Stimulated activated CD4-positive, alpha-beta T cell treated with anti-CD3 and anti-CD28 coated beads, Interleukin-15, amount 100 ng/mL, for 48 hours (primary cell): ENCODE data around the gene HSF5.

Experiments
- DNase-seq, 2 donors: peaks; one replicate each; pipeline ENCODE4 v3.0.0-alpha.2; 2020; ENCODE audit warnings: low read depth in 2 of 2

HSF5 gene

GRCh38 chr17:58386708-58387107, 101.5 kb downstream of the HSF5 start:
- no peak for DNase-seq

- DNase-seq = no peak
Observed at GRCh38 chr17:58385359-58385899, 102.8 kb downstream of the HSF5 start.

DNA sequence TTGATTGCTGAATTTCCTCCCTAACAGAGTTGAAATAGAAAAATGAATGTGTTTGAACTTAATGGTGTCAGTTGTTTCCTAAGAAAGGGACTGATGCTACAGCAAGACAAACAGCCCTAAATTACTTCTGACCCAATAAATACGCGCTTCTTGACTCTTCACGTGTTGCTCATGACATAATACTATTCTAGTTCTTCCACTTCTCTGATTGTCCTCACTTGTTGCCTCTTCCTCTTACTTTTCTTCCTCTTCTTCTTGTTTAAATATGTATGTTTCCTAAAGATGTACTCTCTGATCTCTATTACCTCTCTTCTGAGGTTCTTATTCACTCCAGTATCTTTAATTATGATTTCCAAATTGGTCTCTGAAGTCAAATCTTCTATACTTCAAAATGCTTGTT, 103.3 kb downstream of the HSF5 start:
- DNase-seq = no peak

DNA sequence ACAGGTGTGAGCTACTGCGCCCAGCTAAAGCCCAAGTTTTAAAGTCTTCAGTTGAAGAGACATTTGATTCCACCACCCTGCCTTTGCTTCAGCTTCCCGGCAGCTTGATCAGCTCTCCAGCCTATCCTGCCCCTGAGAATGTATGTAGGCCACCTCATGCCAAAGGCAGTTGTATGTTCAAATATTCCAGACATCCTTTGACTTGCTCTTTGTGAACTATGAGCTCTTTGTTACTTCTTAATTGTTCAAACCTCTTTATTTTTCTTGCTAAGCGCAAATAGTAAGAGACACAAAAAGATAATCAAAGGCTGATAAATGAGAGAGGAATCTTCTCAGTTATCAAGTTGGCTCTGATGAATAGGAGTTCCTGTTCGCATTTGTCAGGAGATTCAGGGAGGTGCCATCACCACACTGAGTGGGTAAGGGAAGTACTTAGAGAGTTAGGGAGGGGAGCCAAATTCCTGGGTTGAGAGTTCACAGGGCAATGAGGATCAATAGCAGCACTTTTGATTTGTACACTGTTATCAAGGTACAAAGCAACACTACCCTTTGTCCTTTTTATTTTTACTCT, 104.2 kb downstream of the HSF5 start:
- DNase-seq = no peak

- DNase-seq = no peak
Observed at GRCh38 chr17:58382872-58383242, 105.4 kb downstream of the HSF5 start.

GRCh38 chr17:58382108-58382871, 105.9 kb downstream of the HSF5 start:
- no peak for DNase-seq

DNA sequence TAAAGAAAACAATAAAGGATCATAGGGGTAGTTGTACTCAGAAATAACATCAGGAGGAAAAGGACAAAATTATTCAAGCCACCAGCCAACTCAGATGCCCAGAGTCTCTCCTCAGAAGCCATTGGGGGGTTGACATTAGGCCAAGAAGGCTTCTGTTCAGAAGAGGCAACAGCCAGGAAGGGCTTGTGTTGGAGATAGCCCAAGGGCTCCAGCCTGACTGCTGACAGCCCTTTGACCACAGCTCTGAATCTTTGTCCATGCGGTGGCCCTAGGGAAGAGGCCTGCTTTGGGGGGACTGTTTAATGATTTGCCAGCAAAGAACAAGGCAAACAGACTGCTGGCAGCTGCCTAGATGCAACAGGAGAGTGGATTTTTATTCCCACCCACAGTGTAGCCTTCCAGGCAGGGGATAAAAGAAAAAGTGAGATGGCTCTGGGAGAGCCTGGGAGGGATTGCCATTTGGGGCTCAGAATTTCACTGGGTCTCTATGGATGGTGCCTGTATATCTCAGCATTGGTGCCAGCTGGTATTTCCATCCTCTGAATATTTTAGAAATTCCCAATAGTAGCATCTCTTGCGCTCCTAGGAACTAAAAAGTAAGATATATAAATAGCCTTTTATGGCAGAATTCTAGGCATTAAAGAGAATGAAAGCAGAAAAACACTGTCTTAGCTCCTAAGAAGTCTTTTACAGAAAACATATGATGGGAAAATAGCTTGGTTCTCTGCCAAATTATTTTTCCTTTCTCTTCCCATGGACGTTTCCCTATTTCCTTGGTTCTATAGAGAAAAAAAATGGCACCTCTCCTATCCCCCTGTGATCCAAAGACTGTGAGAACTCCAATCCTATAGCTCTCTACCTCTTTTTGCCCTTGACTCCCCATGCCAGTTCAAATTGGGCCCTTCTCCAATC, 106.8 kb downstream of the HSF5 start:
- DNase-seq = no peak

GRCh38 chr17:58380207-58381123, 107.7 kb downstream of the HSF5 start:
- no peak for DNase-seq

DNA sequence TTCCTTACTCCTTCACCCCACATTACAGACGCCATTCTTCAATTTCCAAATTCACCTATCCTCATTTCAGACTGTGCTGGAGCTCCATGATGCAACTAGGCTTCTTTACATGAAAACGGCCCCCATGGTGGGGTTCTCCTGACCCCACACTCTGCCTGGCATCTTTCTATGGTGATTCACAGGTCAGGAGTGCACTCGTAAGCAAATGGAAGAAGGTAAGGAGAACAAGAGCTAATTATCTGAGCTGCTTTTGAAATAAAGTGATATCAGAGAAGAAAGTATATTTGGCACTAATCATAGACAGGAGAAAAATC, 108.7 kb downstream of the HSF5 start:
- no peak for DNase-seq

DNA sequence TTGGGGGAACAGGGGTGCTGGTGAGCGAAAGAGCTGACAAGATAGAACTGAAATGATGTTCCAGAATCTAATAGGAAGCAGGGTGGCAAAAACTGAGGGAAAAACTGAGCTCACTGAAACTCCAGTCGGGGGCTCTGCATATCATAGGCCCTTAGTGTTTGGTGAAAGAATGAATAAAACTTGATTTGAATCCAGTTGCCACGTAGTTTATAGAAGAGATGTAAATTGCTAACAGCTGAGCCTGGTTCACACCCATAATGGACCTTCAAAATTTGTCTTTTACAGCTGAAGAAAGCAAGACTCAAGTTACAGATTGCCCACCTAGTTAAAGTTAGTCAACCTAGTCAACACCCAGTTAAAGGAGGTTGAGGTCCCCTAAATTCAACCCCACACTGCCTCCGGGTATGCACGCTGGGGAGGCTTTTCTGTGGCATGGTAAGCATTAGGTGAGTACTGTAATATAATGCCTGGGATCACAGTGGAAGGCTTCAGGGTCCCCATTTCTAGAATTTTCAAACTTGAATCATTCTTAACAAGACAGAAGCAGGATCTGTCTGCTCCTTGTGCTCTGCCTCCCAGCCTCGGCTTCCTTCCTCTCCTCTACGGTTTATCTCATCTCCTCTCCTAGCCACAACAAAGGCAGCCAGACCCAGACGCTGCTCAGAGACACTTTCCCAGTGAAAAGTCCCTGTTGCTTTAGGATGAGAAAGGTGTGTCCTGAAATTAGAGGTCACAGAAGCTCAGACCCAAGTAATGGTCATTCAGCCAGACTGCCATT, 109.3 kb downstream of the HSF5 start:
- DNase-seq = no peak

DNA sequence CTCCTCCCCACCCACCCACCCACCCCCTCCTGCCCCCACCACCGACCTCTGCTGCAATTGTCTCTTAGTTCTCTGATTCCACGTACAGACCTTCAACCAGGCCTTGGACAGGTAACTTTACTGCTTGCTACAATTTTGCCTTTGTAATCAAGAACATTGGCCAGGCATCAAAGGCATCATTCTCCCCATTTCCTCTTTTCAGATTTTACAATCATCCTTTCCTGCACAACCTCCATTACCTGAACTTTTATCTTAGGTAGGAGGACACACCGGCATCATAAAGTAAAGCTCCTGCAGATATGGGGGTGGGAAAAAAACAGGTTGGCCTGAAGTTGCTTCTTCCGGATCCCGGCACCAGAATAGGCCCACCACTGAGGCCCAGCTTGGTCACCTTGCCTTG, 110.5 kb downstream of the HSF5 start:
- DNase-seq = no peak

DNA sequence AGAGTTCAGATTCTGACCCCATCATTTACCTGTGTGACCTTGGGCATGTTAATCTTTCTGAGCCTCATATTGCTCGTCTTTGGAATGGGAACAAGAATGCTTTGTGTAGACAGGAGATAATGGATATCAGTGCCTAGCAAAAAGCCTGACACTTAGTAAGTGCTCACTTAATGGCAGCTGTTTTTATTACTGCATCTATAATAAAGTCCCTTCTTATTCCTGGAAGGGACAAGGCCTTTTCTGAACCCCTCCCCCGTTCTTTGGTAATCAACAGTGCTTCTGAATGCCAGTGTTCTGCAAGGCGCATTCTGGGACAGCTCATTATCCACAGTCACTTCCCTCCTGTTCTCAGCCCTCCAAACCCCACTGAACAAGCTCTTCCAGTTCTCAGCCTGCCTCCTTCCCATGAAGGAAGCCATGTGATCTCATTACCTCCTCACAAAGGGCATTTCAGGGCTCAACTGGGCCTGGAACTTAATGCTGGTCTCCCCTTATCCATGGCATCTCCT, 111.1 kb downstream of the HSF5 start:
- DNase-seq = no peak

- DNase-seq = no peak
Observed at GRCh38 chr17:58376472-58377000, 111.7 kb downstream of the HSF5 start.

DNA sequence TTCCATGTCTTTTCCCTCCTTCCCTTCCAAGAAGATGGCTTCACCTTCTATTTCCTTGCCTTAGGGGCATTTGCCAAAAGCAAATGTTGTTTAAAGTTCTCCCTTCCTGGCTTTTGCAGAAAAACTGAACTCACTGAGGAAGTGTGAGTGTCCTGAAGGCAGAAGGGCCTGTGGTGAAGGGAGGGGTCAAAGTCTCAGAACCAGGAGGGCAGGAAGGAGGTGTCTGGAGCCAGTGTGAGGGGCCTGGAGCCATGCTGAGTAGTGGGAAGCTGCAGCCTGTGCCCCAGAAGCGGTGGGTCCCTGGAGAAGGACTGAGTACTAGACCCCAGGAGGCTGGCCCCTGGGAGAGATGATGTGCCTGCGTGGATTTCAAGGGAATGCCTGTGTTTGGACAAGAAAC, 112.4 kb downstream of the HSF5 start:
- no peak for DNase-seq

- no peak for DNase-seq
Observed at GRCh38 chr17:58375256-58375655, 113.0 kb downstream of the HSF5 start.

GRCh38 chr17:58373923-58374322, 114.3 kb downstream of the HSF5 start:
- DNase-seq = no peak

DNA sequence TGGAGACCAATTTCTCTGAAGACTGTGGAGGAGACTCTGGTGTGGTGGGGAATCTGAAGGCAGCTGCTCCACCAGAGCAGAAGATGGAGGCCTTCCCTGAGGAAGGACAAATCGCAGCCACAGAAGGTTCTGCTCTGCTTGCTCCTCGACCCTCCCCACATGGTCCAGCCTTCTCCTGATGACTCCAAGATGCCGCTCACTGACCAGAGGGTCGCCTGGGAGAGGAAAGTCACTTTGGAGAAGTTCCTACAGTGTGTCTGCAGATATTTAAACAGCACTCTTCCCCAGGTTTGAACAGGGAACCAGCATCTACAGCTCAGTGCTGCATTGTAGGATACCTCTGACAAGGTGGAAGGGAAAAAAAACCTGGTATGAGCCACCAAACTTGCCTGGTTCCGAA, 115.2 kb downstream of the HSF5 start:
- no peak for DNase-seq

GRCh38 chr17:58371300-58371950, 116.8 kb downstream of the HSF5 start:
- DNase-seq = no peak

DNA sequence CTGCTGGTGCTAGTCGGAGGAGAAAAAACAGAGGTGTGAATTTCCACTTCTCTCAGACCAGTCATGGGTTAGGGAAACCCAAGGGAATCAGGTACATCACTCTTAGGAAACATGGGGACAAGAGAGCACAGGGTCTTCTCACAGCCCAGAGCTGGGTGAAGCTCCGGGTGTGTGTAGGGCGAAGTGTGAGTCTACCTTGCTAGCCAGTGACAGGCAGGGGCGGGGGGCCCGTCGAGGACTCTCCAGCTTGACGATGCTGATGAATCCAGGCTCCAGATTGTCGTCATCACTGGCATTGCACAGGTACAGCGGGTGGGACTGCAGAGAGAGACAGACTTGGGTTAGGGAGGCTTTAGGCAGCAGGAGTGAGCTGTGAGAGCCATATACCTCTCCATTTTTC, 117.5 kb downstream of the HSF5 start:
- DNase-seq = no peak

DNA sequence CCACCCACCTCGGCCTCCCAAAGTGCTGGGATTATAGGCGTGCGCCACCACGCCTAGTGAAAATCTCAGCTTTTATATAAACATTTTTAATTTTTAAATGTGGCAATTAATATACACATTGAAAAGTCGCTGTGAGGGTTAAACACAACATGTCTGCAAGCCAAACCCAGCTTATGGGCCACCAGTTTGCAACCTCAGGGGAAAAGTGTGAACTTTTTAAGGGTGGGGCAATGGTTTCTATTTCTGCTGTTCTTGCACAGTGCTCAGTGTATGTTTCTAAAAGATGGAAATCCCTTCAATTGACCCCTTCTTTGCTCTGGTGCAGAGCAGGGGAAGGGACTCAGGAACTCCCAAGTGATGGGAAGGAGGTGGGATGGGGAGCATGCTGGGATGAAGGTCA, 117.9 kb downstream of the HSF5 start:
- DNase-seq = no peak
